ENCODE measurements around the gene CNOT1. TPM values are rescaled to one million over a fixed set of nuclear protein-coding genes. Genes with fewer than 3 reads are reported as not detected.

Gene CNOT1
- total and polyA plus RNA-seq, 4 donors, result 34.0 to 131 (median 78.5) TPM

GRCh38 chr16:58519707-58520106, 109.9 kb downstream of the CNOT1 start:
- Histone ChIP-seq H3K4me3 (ENCODE audit: low read depth in 1 of 3, low read length in 3 of 3) (no peak overlapping the region), H3K9me3 (ENCODE audit: control insufficient read depth in 4 of 4, low read length in 3 of 4) (no peaks in the 10 kb centered on the region), H3K36me3 (ENCODE audit: control insufficient read depth in 4 of 4, insufficient read depth in 3 of 4, low read depth in 1 of 4, low read length in 3 of 4) (peaks cover 12 to 67% (median 59%) of the 10 kb centered on the region in 4 donors), H3K27me3 (ENCODE audit: control insufficient read depth in 4 of 4, insufficient read depth in 4 of 4, low read length in 3 of 4) (no peaks in the 10 kb centered on the region), H3K4me1 (ENCODE audit: control insufficient read depth in 4 of 4, insufficient read depth in 4 of 4, low read length in 3 of 4) (peaks cover 1 to 16% (median 11%) of the 10 kb centered on the region in 4 donors), H3K9ac (ENCODE audit: low read depth in 1 of 2, low read length in 2 of 2) (no peak overlapping the region), H3K27ac (ENCODE audit: low read depth in 1 of 2, low read length in 2 of 2) (no peak overlapping the region)
- no peak for DNase-seq (ENCODE audit: low spot score)
- TF ChIP-seq YY1 (IDR thresholded peaks at IDR 0.05) (no peak), FOXA1 (IDR thresholded peaks at IDR 0.05) (no peak), ATF3 (IDR thresholded peaks at IDR 0.05) (no peak), REST (IDR thresholded peaks at IDR 0.05) (no peak), EGR1 (IDR thresholded peaks at IDR 0.05; ENCODE audit: low read depth in 2 of 2) (no peak), MAX (IDR thresholded peaks at IDR 0.05) (no peak)

- peaks cover 9 to 60% (median 52%) of the 10 kb centered on the region in 4 donors for H3K36me3 ChIP-seq (ENCODE audit: control insufficient read depth in 4 of 4, insufficient read depth in 3 of 4, low read depth in 1 of 4, low read length in 3 of 4)
- no peak overlapping the region for H3K9ac ChIP-seq (ENCODE audit: low read depth in 1 of 2, low read length in 2 of 2)
- WGBS, result 90% methylated on average over 1 of the region's 1 CpG
- TF ChIP-seq RAD21 (IDR thresholded peaks at IDR 0.05) (no peak), YY1 (IDR thresholded peaks at IDR 0.05) (no peak), EGR1 (IDR thresholded peaks at IDR 0.05; ENCODE audit: low read depth in 2 of 2) (no peak), ATF3 (IDR thresholded peaks at IDR 0.05) (no peak), HNF4A (conservative IDR thresholded peaks at IDR 0.05) (no peak), JUND (IDR thresholded peaks at IDR 0.05) (no peak), TAF1 (conservative IDR thresholded peaks at IDR 0.05) (no peak), RXRA (IDR thresholded peaks at IDR 0.05) (no peak), NR2F2 (IDR thresholded peaks at IDR 0.05) (no peak)
- peaks cover 1 to 21% (median 14%) of the 10 kb centered on the region in 4 donors for H3K4me1 ChIP-seq (ENCODE audit: control insufficient read depth in 4 of 4, insufficient read depth in 4 of 4, low read length in 3 of 4)
- H3K4me3 ChIP-seq (ENCODE audit: low read depth in 1 of 3, low read length in 3 of 3), result no peak overlapping the region
- H3K9me3 ChIP-seq (ENCODE audit: control insufficient read depth in 4 of 4, low read length in 3 of 4), result no peaks in the 10 kb centered on the region
- no peak overlapping the region for H3K27ac ChIP-seq (ENCODE audit: low read depth in 1 of 2, low read length in 2 of 2)
- no peaks in the 10 kb centered on the region for H3K27me3 ChIP-seq (ENCODE audit: control insufficient read depth in 4 of 4, insufficient read depth in 4 of 4, low read length in 3 of 4)
- DNase-seq (ENCODE audit: low spot score), result no peak
These were observed 110.7 kb downstream of the CNOT1 start for GRCh38 chr16:58518980-58519368.

GRCh38 chr16:58518083-58518979, 111.3 kb downstream of the CNOT1 start:
- Histone ChIP-seq H3K4me3 (ENCODE audit: low read depth in 1 of 3, low read length in 3 of 3) (no peak overlapping the region), H3K36me3 (ENCODE audit: control insufficient read depth in 4 of 4, insufficient read depth in 3 of 4, low read depth in 1 of 4, low read length in 3 of 4) (peaks cover 8 to 54% (median 46%) of the 10 kb centered on the region in 4 donors), H3K4me1 (ENCODE audit: control insufficient read depth in 4 of 4, insufficient read depth in 4 of 4, low read length in 3 of 4) (peaks cover 1 to 21% (median 14%) of the 10 kb centered on the region in 4 donors), H3K9me3 (ENCODE audit: control insufficient read depth in 4 of 4, low read length in 3 of 4) (no peaks in the 10 kb centered on the region), H3K9ac (ENCODE audit: low read depth in 1 of 2, low read length in 2 of 2) (no peak overlapping the region), H3K27ac (ENCODE audit: low read depth in 1 of 2, low read length in 2 of 2) (no peak overlapping the region), H3K27me3 (ENCODE audit: control insufficient read depth in 4 of 4, insufficient read depth in 4 of 4, low read length in 3 of 4) (no peaks in the 10 kb centered on the region)
- WGBS, result 82% methylated on average over 8 of the region's 8 CpGs
- no peak for DNase-seq (ENCODE audit: low spot score)
- TF ChIP-seq SP1 (IDR thresholded peaks at IDR 0.05), result no peak
- no peak for TF ChIP-seq HNF4G (IDR thresholded peaks at IDR 0.05)
- TF ChIP-seq GABPA (IDR thresholded peaks at IDR 0.05 in 1 of 2, conservative IDR thresholded peaks at IDR 0.05 in 1 of 2), result no peak
- no peak for TF ChIP-seq FOXA2 (IDR thresholded peaks at IDR 0.05)
- no peak for TF ChIP-seq FOXA1 (IDR thresholded peaks at IDR 0.05)
- no peak for TF ChIP-seq MAX (IDR thresholded peaks at IDR 0.05)
- TF ChIP-seq TAF1 (conservative IDR thresholded peaks at IDR 0.05), result no peak
- no peak for TF ChIP-seq RXRA (IDR thresholded peaks at IDR 0.05)
- TF ChIP-seq HNF4A (conservative IDR thresholded peaks at IDR 0.05), result no peak
- TF ChIP-seq JUND (IDR thresholded peaks at IDR 0.05), result no peak
- no peak for TF ChIP-seq RAD21 (IDR thresholded peaks at IDR 0.05)
- no peak for TF ChIP-seq EGR1 (IDR thresholded peaks at IDR 0.05; ENCODE audit: low read depth in 2 of 2)
- TF ChIP-seq CTCF (IDR thresholded peaks at IDR 0.05; ENCODE audit: low read depth, low read length, missing input control), result no peak

Measured in liver (tissue), 9 donors.